Measurements from ENCODE around the gene RAPGEF5. TPM values are rescaled to one million over a fixed set of nuclear protein-coding genes. Genes with fewer than 3 reads are reported as not detected.

RAPGEF5 gene
- total RNA-seq, 1 experiment from 2014 or later = 13.3 TPM

DNA sequence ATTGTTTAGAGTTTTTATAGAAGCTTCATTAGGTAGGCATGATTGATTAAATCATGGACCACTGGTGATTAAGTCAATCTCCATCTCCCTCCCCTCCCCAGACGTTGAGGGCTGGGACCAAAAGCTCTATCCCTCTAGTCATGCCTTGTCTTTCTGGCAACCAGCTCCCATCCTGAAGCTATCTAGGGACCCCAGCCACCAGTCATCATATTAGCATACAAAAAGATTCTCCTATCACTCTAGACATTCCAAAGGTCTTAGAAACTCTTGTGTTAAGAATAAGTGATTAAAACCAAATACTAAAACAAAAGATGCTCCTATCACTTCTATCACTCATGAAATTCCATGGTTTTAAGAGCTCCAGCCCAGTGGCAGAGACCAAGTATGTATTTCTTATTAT, 178.2 kb downstream of the RAPGEF5 start:
- H2BK15ac ChIP-seq (ENCODE audit: low read depth, low read length) = no peak overlapping the region
- no peak overlapping the region for H2BK20ac ChIP-seq (ENCODE audit: low read depth, low read length, poor library complexity, severe bottlenecking)
- Mint-ChIP-seq H3K4me1 (peaks cover 13 to 18% of the 10 kb centered on the region in 2 experiments), H3K27ac (peak overlapping the region in 1 of 3 experiments; percentile 73; a peak in 1 of 7 replicates), H3K4me3 (no peak overlapping the region), H3K36me3 (ENCODE audit: insufficient read depth in 1 of 3, low read depth in 3 of 3) (peaks cover 10 to 41% (median 40%) of the 10 kb centered on the region in 3 experiments; a peak in 6 of 7 replicates), H3K27me3 (ENCODE audit: low read depth) (no peaks in the 10 kb centered on the region), H3K9me3 (peaks cover 0 to 25% of the 10 kb centered on the region in 2 experiments; a peak in 4 of 5 replicates)
- H3K9ac ChIP-seq (ENCODE audit: extremely low read depth, insufficient read length, low read length) = no peak overlapping the region
- H2AK5ac ChIP-seq (ENCODE audit: insufficient read length, low read length) = no peak overlapping the region
- no peak overlapping the region for H3K23ac ChIP-seq (ENCODE audit: insufficient read length, low read depth, low read length)
- no peaks in the 10 kb centered on the region for H3K79me1 ChIP-seq (ENCODE audit: insufficient read depth, low read depth, low read length, poor library complexity, severe bottlenecking)
- no peaks in the 10 kb centered on the region for H4K20me1 ChIP-seq (ENCODE audit: control insufficient read depth, insufficient read depth, insufficient read length)
- no peak overlapping the region for H3K4me2 ChIP-seq (ENCODE audit: insufficient read depth, insufficient read length, low read length)
- no peak overlapping the region for H3K18ac ChIP-seq (ENCODE audit: insufficient read length, low read depth, low read length)
- no peaks in the 10 kb centered on the region for H3K27me3 ChIP-seq (ENCODE audit: insufficient read depth, low read length)
- H2BK5ac ChIP-seq (ENCODE audit: insufficient read length, low read length) = no peak overlapping the region
- H3K56ac ChIP-seq (ENCODE audit: insufficient read length, low read depth, low read length) = no peak overlapping the region
- H2BK120ac ChIP-seq (ENCODE audit: low read depth, low read length, poor library complexity, severe bottlenecking) = no peak overlapping the region
- H3K4ac ChIP-seq (ENCODE audit: low read depth, low read length) = no peak overlapping the region
- H3K79me2 ChIP-seq (ENCODE audit: insufficient read depth, low read length) = no peaks in the 10 kb centered on the region
- H2BK12ac ChIP-seq (ENCODE audit: insufficient read length, low read depth, low read length) = no peak overlapping the region
- DNase-seq = no peak
- no CpG with 5 or more reads among the region's 1 CpG for WGBS (ENCODE audit: extremely low coverage, insufficient read length, low lambda C conversion rate)
- H3K14ac ChIP-seq (ENCODE audit: insufficient read depth, low read length) = no peak overlapping the region
- H4K91ac ChIP-seq (ENCODE audit: insufficient read length, low read depth, low read length) = no peak overlapping the region
- H3K4me1 ChIP-seq (ENCODE audit: insufficient read depth, low read length) = no peaks in the 10 kb centered on the region
- no peak overlapping the region for H3K27ac ChIP-seq (ENCODE audit: insufficient read length, low read depth, low read length)
- H4K8ac ChIP-seq (replicated peaks; ENCODE audit: insufficient read length, low read depth, low read length) = no peak overlapping the region
- no peaks in the 10 kb centered on the region for H3K23me2 ChIP-seq (ENCODE audit: insufficient read length, low read depth, low read length, poor library complexity, severe bottlenecking)
- H4K5ac ChIP-seq (ENCODE audit: insufficient read length, low read depth, low read length) = no peak overlapping the region
- no peak overlapping the region for H2AFZ ChIP-seq (ENCODE audit: low read length)
- H3K9me3 ChIP-seq (ENCODE audit: control insufficient read depth, low read depth, low read length) = peaks cover 4% of the 10 kb centered on the region
- H3T11ph ChIP-seq (ENCODE audit: low read length) = no peak overlapping the region
- TF ChIP-seq, protein P1, sequence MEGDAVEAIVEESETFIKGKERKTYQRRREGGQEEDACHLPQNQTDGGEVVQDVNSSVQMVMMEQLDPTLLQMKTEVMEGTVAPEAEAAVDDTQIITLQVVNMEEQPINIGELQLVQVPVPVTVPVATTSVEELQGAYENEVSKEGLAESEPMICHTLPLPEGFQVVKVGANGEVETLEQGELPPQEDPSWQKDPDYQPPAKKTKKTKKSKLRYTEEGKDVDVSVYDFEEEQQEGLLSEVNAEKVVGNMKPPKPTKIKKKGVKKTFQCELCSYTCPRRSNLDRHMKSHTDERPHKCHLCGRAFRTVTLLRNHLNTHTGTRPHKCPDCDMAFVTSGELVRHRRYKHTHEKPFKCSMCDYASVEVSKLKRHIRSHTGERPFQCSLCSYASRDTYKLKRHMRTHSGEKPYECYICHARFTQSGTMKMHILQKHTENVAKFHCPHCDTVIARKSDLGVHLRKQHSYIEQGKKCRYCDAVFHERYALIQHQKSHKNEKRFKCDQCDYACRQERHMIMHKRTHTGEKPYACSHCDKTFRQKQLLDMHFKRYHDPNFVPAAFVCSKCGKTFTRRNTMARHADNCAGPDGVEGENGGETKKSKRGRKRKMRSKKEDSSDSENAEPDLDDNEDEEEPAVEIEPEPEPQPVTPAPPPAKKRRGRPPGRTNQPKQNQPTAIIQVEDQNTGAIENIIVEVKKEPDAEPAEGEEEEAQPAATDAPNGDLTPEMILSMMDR (conservative IDR thresholded peaks at IDR 0.05) = no peak

Measured in H9 (cell line).